COLO829 (cell line): ENCODE results near the gene DGKQ.
A peak's percentile ranks its signal among the peaks of the same experiment; 100 is the strongest.
"Not testable (repeated sequence)": the region's sequence is repeated elsewhere in the genome, so short reads cannot be mapped to it uniquely, and the experiment has no call there.

Source experiments
- DNase-seq: peaks from one replicate; pipeline ENCODE4 v3.0.0; 2012; ENCODE audit warnings: low spot score

The DGKQ gene

GRCh38 chr4:1009542-1010394 is 36.4 kb upstream of the DGKQ start:
- peak; percentile 25 for DNase-seq

DNA sequence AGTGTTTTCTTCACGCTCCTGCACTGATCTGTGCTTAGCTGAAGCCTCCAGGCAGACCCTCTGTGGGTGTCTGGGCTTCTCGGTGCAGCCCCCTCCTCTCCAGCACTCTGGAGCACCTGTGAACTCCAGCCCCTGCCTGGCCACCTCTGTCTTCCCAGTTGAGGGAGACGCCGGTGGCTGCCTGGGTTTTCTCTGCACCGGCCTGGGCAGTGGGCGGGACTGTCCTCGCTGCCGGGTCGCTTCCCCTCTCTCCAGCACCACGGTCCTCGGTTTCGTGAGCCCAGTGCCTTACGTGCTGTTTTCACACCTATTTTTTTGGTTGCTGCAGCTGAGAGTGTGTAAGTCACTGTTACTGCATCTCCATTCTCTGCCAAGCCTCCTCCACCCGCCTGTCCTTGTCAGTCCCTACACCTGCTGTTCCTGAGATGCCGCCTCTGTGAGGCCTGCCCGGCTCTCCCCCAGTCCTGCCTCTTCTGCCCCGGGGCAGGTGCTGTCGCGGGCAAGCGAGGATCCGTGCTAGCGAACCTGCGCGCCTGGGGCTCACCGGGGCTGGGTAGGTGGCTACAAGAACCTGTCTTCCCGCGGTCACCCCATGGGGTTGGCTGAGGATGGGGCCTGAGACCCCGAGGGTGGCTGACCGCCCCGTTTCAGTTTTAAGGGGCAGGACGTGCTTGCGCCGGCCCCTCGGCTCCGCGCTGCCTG is 35.6 kb upstream of the DGKQ start:
- DNase-seq: no peak

DNA sequence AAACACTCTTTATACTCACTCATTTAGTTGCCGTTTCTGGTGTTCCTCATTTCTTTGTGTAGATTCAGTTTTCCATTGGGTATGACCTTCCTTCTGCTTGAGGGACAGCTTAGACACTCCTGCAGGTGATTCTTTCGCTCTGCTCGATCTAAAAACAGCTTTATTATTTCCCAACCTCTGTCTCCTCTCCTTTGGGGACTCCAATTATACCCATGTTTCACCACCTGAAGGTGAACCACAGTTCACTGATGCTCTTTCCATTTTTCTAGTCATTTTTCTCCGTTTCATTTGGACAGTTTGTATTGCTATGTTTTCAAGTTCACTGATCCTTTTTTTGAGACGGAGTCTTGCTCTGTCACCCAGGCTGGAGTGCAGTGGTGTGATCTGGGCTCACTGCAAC is 33.5 kb upstream of the DGKQ start:
- no peak for DNase-seq

- no peak for DNase-seq
Observed at GRCh38 chr4:1004557-1005485, 31.5 kb upstream of the DGKQ start.

GRCh38 chr4:1004071-1004418 is 30.7 kb upstream of the DGKQ start:
- no peak for DNase-seq

DNA sequence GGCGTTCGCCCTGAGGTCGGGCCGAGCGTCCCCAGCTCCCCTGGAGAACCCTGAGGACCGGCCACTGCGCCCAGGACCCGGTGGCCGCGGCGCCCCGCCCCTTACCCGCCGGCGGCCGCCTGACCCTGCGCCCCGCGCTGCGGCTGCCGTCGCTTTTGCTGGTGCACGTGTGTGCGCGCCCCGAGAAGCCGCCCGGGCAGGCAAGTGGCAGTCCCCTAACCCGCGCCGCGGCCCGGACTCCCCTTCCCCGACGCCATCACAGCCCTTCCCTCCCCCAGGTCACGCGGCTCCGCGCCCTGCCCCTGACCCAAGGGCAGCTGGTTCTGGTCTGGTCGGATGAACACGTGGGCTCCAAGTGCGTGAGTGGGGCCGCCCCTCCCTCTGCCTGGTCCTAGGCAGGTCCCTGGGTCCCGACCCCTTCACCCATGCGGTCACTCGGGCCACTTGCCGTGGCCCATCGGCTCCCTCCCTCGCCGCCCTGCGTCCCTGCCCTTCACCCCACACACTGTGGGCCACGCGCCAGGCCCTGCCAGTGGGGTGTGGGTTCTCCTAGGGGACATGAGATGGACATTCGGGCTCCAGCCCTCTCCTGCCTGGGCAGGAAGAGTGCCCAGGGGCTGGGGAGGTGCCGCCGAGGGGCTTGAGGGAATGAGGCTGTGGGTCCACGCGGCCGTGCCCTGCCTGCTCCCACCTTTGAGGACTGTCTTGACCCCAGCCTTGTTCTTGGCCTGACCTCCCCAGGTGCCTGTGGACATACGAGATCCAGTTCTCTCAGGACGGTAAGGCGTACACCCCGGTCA is 30.1 kb upstream of the DGKQ start:
- no peak for DNase-seq

- DNase-seq: no peak
Observed at GRCh38 chr4:1002631-1003251, 29.4 kb upstream of the DGKQ start.

GRCh38 chr4:1002131-1002630 is 28.8 kb upstream of the DGKQ start:
- DNase-seq: no peak

DNA sequence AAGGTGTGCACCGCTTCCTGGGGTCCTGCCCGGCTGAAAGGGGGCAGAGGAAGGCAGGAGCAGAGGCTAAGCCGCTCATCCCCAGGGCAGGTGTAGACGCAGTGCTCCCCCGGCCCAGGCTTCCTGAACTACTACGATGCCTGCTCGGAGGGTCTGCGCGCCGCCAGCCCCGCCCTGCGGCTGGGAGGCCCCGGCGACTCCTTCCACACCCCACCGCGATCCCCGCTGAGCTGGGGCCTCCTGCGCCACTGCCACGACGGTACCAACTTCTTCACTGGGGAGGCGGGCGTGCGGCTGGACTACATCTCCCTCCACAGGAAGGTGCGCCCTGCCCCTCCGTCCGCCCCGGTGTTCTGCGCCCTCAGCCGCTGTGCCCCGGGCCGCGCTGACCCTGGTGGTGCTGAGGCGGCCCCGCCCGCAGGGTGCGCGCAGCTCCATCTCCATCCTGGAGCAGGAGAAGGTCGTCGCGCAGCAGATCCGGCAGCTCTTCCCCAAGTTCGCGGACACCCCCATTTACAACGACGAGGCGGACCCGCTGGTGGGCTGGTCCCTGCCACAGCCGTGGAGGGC is 28.3 kb upstream of the DGKQ start:
- DNase-seq: no peak

DNA sequence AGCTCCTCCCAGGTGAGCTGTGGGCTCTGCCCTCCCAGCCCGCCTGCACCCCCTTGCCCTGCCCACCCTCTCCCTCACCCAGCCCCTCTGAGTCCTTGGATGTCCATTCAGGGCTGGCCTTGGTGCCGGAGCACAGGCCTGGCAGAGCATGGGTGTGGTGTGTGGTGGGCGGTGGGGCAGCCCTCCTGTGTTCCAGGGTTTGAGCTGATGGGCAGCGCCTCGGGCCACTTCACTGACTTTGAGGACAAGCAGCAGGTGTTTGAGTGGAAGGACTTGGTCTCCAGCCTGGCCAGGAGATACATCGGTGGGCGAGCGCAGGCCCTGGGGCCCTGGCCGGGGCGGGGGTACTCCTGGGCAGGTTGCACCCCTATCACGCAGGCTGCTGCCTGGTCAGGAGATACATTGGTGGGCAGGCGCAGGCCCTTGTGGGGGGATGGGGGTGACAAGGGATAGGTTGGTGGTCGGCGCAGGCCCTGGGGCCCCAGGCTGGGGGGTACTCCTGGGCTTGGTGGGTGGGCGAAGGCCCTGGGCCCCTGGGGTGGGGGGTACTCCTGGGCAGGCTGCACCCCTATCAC is 27.4 kb upstream of the DGKQ start:
- DNase-seq: no peak

- no peak for DNase-seq
Observed at GRCh38 chr4:999882-1000425, 26.6 kb upstream of the DGKQ start.

DNA sequence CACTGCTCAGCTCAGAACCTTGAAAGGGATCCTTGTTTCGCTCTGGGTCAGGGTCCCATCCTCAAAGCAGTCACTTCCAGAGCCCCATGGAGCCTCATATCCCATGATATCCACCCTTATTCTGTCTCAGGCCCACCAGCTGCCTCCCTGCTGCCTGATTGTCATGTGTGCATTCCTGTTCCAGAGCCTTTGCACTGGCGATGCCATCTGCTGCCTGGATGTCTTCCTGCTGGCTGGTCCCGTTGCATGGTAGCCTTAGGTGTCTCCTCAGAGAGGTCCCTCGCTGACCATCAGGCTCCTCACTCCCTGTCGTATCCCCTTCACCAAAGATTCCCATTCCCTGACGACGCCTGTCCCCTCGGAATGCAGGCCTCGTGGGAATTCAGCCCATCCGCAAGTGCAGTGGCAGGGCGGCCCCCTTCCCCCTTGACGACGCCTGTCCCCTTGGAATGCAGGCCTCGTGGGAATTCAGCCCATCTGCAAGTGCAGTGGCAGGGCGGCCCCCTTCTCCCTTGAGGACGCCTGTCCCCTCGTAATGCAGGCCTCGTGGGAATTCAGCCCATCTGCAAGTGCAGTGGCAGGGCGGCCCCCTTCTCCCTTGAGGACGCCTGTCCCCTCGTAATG is 26.0 kb upstream of the DGKQ start:
- not testable (repeated sequence) for DNase-seq

- no peak for DNase-seq
Observed at GRCh38 chr4:998096-998691, 24.8 kb upstream of the DGKQ start.

DNA sequence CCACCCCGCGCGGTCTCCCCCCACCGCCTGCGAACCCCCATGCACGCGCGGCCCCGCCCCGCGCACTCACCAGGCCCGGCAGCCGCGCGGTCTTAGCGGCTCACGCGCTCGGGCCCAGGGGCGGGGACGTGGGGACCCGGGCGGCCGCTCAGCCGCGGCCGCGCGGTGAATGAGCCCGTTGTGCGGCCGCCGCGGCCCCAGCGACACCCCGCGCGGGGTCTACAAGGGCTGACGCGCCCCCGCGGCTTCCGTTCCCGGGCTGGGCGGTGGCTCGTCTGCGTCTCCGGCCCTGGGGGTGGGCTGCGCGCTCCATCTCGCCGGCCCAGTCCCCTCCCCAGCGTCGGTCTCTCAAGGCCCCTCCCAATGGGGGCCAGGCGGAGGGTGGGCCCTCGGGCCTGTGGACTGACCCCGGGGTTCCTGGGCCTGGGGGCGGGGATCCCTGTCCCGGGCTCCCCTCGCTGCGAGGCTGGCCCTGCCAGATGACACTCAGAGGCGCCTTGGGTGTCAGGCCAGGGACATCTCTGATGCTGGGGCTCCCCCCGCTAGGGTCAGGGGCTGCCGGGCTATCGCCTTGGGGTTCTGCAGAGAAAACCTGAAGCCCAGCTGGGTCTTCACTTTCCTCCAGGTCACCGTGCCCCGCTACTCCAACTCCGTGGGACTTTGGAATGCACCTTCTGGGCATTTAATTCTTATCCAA is 24.2 kb upstream of the DGKQ start:
- no peak for DNase-seq

DNA sequence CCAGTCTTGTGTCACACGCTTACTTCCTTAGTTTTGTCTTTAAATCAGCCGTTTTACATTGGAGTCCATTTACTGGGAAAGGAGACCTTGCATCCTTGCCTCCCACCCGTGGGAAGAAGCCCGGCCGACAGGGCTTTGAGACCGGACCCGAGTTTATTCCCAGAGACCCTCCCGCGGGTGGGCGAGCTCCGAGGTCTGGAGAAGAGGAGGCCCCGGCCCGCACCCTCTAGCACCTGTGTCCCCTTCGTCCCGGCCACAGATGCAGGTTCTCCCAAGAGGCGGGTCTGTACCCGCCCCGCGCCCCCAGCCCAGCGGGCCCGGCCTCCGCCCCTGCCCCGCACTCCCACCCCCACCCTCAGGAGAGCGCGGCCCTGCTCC is 23.6 kb upstream of the DGKQ start:
- DNase-seq: no peak

DNA sequence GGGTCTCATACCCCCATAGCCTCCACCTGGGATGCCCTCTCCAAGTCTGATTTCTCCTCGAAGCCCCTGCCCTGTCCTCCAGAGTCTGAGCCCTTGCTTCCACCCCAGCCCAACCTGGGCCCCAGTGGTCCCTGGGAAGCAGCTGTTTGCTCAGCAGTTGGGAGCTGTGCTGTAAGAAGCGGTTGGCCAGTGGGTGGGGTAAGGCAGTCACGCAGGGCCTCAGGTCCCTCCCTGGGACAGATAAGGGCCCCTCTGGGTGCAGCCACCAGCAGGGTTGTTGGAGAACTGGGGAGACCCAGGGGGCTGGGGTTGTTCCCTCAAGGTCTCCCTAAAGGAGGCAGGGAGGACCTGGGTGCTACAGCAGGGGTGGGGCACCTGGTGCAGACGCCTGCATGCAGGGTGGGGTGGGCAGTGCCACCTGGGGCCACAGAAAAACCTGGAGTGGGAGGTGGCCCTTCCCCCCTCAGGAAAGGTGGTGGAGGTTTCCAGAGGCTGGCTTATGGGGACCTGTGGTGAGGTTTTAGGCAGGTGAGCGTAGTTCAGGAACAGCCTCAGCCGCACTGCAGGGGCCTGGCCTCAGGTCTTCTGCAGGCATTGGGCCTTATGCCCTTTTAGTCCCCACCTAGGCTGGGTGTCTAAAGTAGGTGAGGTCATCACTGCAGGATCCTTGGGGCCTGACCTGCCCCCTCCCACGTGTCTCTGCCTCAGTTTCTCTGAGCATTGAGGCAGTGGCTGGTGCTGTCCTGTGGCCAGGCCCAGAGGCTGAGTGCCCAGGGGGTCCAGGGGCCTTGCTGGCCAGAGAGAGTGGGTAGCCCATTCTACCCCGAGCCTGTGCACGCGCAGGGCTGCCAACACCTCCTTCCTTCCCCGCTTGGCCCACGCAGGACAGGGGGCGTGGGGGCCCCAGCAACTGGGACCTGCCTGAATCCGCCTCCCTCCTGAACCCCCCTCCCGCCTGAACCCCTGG is 22.9 kb upstream of the DGKQ start:
- no peak for DNase-seq

GRCh38 chr4:995311-996026 is 22.1 kb upstream of the DGKQ start:
- no peak for DNase-seq
